GM23248 (cell line): ENCODE results near the gene KDM1B. TPM values are rescaled to one million over a fixed set of nuclear protein-coding genes. Genes with fewer than 3 reads are reported as not detected.

Source experiments
- DNase-seq: peaks from one replicate; pipeline ENCODE4 v3.0.0-alpha.2; 2015
- H2AFZ ChIP-seq: fragments of 200-600 bp; sonication (generic); 2 replicates; pipeline ENCODE4 v1.6.1; 2016; ENCODE audit warnings: antibody characterized with exemption
- H3F3A ChIP-seq: fragments of 200-600 bp; sonication (generic); 2 replicates; pipeline ENCODE4 v1.6.1; 2016; ENCODE audit warnings: mild to moderate bottlenecking, antibody characterized with exemption, mixed run types; ENCODE audit not compliant: insufficient read depth
- H3K27ac ChIP-seq: fragments of 200-600 bp; sonication (generic); 2 replicates; pipeline ENCODE4 v1.5.1; 2016; ENCODE audit warnings: mild to moderate bottlenecking
- H3K27me3 ChIP-seq: fragments of 200-600 bp; sonication (generic); replicated peaks from 2 replicates; pipeline ENCODE4 v1.6.1; 2016; ENCODE audit warnings: mild to moderate bottlenecking; ENCODE audit not compliant: insufficient read depth
- H3K36me3 ChIP-seq: fragments of 200-600 bp; sonication (generic); 2 replicates; pipeline ENCODE4 v1.6.1; 2016; ENCODE audit warnings: low read depth, mild to moderate bottlenecking
- H3K4me1 ChIP-seq: fragments of 200-600 bp; sonication (generic); 2 replicates; pipeline ENCODE4 v1.6.1; 2016; ENCODE audit warnings: mild to moderate bottlenecking; ENCODE audit not compliant: insufficient read depth
- H3K4me2 ChIP-seq: fragments of 200-600 bp; sonication (generic); one replicate; pipeline ENCODE4 v1.6.1; 2016; ENCODE audit warnings: mild to moderate bottlenecking; ENCODE audit not compliant: unreplicated experiment
- H3K4me3 ChIP-seq: fragments of 200-600 bp; sonication (generic); 2 replicates; pipeline ENCODE4 v1.5.1; 2016; ENCODE audit warnings: mild to moderate bottlenecking
- H3K79me2 ChIP-seq: fragments of 200-600 bp; sonication (generic); 2 replicates; pipeline ENCODE4 v1.6.1; 2016; ENCODE audit warnings: mild to moderate bottlenecking; ENCODE audit not compliant: insufficient read depth
- H3K9ac ChIP-seq: fragments of 200-600 bp; sonication (generic); 2 replicates; pipeline ENCODE4 v1.6.1; 2016; ENCODE audit warnings: mild to moderate bottlenecking
- H3K9me2 ChIP-seq: fragments of 200-600 bp; sonication (generic); 2 replicates; pipeline ENCODE4 v1.6.1; 2016; ENCODE audit warnings: mixed run types, mild to moderate bottlenecking, moderate library complexity; ENCODE audit not compliant: insufficient read depth
- H3K9me3 ChIP-seq: fragments of 200-600 bp; sonication (generic); one replicate; pipeline ENCODE4 v1.6.1; 2017; ENCODE audit warnings: low read depth
- H4K20me1 ChIP-seq: fragments of 200-600 bp; sonication (generic); 2 replicates; pipeline ENCODE4 v1.6.0; 2016; ENCODE audit not compliant: insufficient read depth
- EZH2 ChIP-seq: fragments of 200-600 bp; sonication (generic); IDR thresholded peaks from 2 replicates; pipeline ENCODE4 v1.6.1; 2018; ENCODE audit warnings: antibody characterized with exemption, mild to moderate bottlenecking; ENCODE audit not compliant: insufficient read depth, poor library complexity, severe bottlenecking
- EZH2phosphoT487 ChIP-seq: fragments of 200-600 bp; sonication (generic); IDR thresholded peaks from 2 replicates; pipeline ENCODE4 v1.6.1; 2018; ENCODE audit warnings: antibody characterized with exemption, moderate library complexity, mild to moderate bottlenecking, low read depth; ENCODE audit not compliant: insufficient read depth
- WGBS, 2 experiments: methylation state at CpG; one replicate each; pipeline ENCODE4 v1.1.6; 2015 to 2017; ENCODE audit warnings: low lambda C conversion rate in 2 of 2, low coverage in 1 of 2; ENCODE audit errors: missing lambda C conversion rate in 2 of 2; 5-methylcytosine and 5-hydroxymethylcytosine counted together
- in situ Hi-C: fragments of 300-500 bp; cut with MboI; formaldehyde crosslinking; loops from 2 replicates; pipeline ENCODE4 v1.15.0; 2020
- polyA plus RNA-seq: library from polyadenylated mRNA; unstranded; fragments of >200 nt; fragmentation: Nextera tagmentation; extraction: Ambion mirVana; gene quantifications from 2 replicates; pipeline ENCODE4 v1.2.1, GENCODE V29; 2016
- total RNA-seq: library from RNA; depleted of rRNA; stranded (reverse); fragments of >200 nt; shearing (Covaris generic); gene quantifications from 2 replicates; pipeline ENCODE4 v1.2.3, GENCODE V29; 2014

KDM1B gene
- total and polyA plus RNA-seq, 2 experiments from 2014 or later: 10.2 to 16.0 TPM

DNA sequence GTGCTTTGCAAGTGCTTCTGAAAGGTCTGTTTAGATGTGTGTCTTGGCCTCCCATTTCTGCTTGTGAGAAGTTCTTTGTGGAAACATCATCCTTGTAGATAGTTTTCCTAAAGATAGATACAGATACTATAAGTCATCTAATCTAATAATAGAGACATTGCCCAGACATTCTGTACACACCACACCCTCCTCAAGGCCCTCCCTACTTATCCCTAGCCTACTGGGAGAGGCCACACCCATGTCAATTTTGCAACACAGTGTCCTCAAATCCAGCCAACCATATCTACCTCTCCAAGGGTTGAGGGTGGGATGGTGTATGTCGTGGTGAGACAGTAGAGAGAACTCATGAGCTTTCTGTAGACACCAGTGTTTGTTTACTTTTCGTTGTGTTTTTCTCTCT, 6.2 kb downstream of the KDM1B start:
- no peaks in the 10 kb centered on the region for H3K9me2 ChIP-seq
- no peak overlapping the region for H2AFZ ChIP-seq
- no peak overlapping the region for H3K4me3 ChIP-seq
- no peaks in the 10 kb centered on the region for H4K20me1 ChIP-seq
- TF ChIP-seq EZH2phosphoT487 (no peak), EZH2 (no peak)
- DNase-seq: peak; percentile 30
- H3K27me3 ChIP-seq: no peaks in the 10 kb centered on the region
- peaks cover 3% of the 10 kb centered on the region; the same call in 1 of the 2 replicates for H3K79me2 ChIP-seq
- WGBS, 2 experiments: 74 to 93% methylated on average over 2 of the region's 2 CpGs
- peak overlapping the region; percentile 73 for H3K27ac ChIP-seq
- peaks cover 7% of the 10 kb centered on the region; the same call in 1 of the 2 replicates for H3K36me3 ChIP-seq
- no peak overlapping the region for H3K9ac ChIP-seq
- H3F3A ChIP-seq: peaks cover 10% of the 10 kb centered on the region; the same call in 1 of the 2 replicates
- H3K9me3 ChIP-seq: no peaks in the 10 kb centered on the region
- peaks cover 19% of the 10 kb centered on the region for H3K4me1 ChIP-seq
- in situ Hi-C loops: no loop called here
- peak overlapping the region; percentile 11 for H3K4me2 ChIP-seq

DNA sequence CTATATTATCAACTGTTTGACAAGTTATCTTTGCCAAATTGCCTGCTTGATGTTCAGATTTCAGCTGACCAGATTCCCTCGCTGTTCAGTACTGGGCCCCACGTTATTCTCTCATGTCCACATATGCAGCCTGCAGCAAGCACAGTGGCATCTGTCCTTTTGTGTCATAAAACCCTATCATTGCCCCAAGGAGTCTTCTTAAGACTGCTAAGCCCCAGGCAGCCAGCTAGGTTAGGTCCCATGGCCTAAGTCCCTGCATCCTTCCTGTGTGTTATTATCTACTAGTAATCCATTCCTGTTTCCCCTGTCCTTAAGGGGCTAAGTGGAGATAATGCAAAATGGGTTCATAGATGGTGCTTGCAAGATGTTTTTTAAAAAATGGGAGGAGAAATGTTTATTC, 7.2 kb downstream of the KDM1B start:
- no peaks in the 10 kb centered on the region for H3K9me2 ChIP-seq
- H3K36me3 ChIP-seq: peaks cover 7% of the 10 kb centered on the region; the same call in 1 of the 2 replicates
- H3K9me3 ChIP-seq: no peaks in the 10 kb centered on the region
- in situ Hi-C loops: no loop called here
- H3K27ac ChIP-seq: no peak overlapping the region
- H3K4me2 ChIP-seq: no peak overlapping the region
- no peaks in the 10 kb centered on the region for H3K27me3 ChIP-seq
- WGBS, 2 experiments: 94 to 98% methylated on average over 2 of the region's 2 CpGs
- no peaks in the 10 kb centered on the region for H3K79me2 ChIP-seq
- no peak overlapping the region for H2AFZ ChIP-seq
- no peak overlapping the region for H3K4me3 ChIP-seq
- no peak for DNase-seq
- no peaks in the 10 kb centered on the region for H4K20me1 ChIP-seq
- TF ChIP-seq EZH2phosphoT487: no peak
- TF ChIP-seq EZH2: no peak
- H3F3A ChIP-seq: peaks cover 10% of the 10 kb centered on the region; the same call in 1 of the 2 replicates
- H3K9ac ChIP-seq: no peak overlapping the region
- H3K4me1 ChIP-seq: peaks cover 25% of the 10 kb centered on the region

DNA sequence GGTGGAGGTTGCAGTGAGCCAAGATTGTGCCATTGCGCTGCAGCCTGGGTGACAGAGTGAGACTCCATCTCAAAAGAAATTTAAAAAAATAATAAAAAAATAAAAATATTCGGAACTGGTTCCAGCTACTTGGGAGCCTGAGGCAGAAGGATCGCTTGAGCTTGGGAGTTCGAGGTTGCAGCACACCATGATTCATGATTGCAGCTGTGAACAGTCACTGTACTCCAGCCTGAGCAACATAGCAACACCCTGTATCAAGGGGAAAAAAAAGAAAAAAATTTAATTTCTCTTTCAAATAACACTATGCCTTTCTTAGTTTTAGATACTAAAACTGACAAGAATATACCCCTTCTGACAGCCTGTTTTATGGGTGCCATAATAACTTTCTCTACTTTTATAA, 10.5 kb downstream of the KDM1B start:
- TF ChIP-seq EZH2: no peak
- no peak for TF ChIP-seq EZH2phosphoT487

DNA sequence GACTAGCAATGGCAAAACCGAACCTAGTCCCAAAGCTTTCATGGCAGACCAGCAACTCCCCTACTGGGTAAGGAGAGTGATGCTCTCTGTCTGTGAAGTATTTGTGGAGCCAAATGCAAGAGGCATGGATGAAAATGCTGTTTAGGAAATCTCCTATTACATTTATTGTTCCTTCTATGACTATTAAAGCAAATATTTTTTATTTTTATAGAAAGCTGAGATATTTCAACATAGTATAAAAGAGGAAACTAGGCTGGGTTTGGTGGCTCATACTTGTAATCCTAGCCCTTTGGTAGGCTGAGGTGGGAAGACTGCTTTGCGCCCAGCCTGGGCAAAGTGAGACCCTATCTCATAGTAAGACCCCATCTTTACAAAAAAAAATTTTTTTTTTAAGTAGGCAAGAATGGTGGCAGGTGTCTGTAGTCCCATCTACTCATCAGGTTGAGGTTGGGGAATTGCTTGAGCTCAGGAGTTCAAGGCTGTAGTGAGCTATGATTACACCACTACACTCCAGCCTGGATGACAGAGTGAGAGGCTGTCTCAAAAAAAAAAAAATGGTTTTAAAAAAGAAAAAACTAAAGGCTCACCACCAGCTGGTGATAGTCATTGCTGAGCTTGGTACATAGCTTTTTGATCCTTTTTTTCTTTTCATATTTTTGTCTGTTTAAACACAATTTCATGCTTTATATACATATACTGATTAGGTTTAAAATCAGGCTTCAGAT, 11.3 kb downstream of the KDM1B start:
- H4K20me1 ChIP-seq: no peaks in the 10 kb centered on the region
- H3K4me2 ChIP-seq: peak overlapping the region; percentile 41
- peak overlapping the region; percentile 63 for H3K27ac ChIP-seq
- TF ChIP-seq EZH2: no peak
- TF ChIP-seq EZH2phosphoT487: no peak
- H3K9me2 ChIP-seq: no peaks in the 10 kb centered on the region
- 99 to 100% methylated on average over 2 of the region's 2 CpGs for whole genome bisulfite sequencing, 2 experiments
- in situ Hi-C loops: no loop called here
- no peak overlapping the region for H3K4me3 ChIP-seq
- no peak overlapping the region; the same call in 1 of the 2 replicates for H3K9ac ChIP-seq
- peaks cover 13% of the 10 kb centered on the region; the same call in 1 of the 2 replicates for H3K4me1 ChIP-seq
- H3K36me3 ChIP-seq: peaks cover 16% of the 10 kb centered on the region
- no peaks in the 10 kb centered on the region for H3K79me2 ChIP-seq
- no peak overlapping the region for H2AFZ ChIP-seq
- DNase-seq: peak; percentile 64
- H3K9me3 ChIP-seq: no peaks in the 10 kb centered on the region
- no peaks in the 10 kb centered on the region for H3F3A ChIP-seq
- H3K27me3 ChIP-seq: no peaks in the 10 kb centered on the region

More for the DNA sequence above, 10.5 kb downstream of the KDM1B start:
- H4K20me1 ChIP-seq: no peaks in the 10 kb centered on the region
- H3K36me3 ChIP-seq: peaks cover 16% of the 10 kb centered on the region
- H3K27ac ChIP-seq: peak overlapping the region; percentile 63
- H3K4me2 ChIP-seq: no peak overlapping the region
- H3K4me1 ChIP-seq: peaks cover 21% of the 10 kb centered on the region
- DNase-seq: peak; percentile 54
- in situ Hi-C loops: no loop called here
- H3F3A ChIP-seq: no peaks in the 10 kb centered on the region
- WGBS, 2 experiments: 95 to 96% methylated on average over 4 of the region's 4 CpGs
- no peaks in the 10 kb centered on the region for H3K9me2 ChIP-seq
- H2AFZ ChIP-seq: no peak overlapping the region
- no peak overlapping the region; the same call in 1 of the 2 replicates for H3K9ac ChIP-seq
- H3K9me3 ChIP-seq: no peaks in the 10 kb centered on the region
- H3K79me2 ChIP-seq: no peaks in the 10 kb centered on the region
- H3K4me3 ChIP-seq: no peak overlapping the region
- no peaks in the 10 kb centered on the region for H3K27me3 ChIP-seq
